WTC11 (cell line): ENCODE data around the gene POLD1. TPM values are rescaled to one million over a fixed set of nuclear protein-coding genes. Genes with fewer than 3 reads are reported as not detected.

Experiments used
- ATF1 ChIP-seq: sonication (generic); formaldehyde crosslinking; IDR thresholded peaks from 2 replicates; pipeline ENCODE4 v1.8.1; 2023; ENCODE audit warnings: mild to moderate bottlenecking, moderate library complexity, missing genetic modification reagents
- CREM ChIP-seq: sonication (generic); formaldehyde crosslinking; IDR thresholded peaks from 2 replicates; pipeline ENCODE4 v1.8.1; 2022; ENCODE audit warnings: mild to moderate bottlenecking, missing genetic modification reagents, moderate library complexity
- ETV6 ChIP-seq: sonication (generic); formaldehyde crosslinking; IDR thresholded peaks from 2 replicates; pipeline ENCODE4 v1.8.1; 2022; ENCODE audit warnings: mild to moderate bottlenecking, missing genetic modification reagents
- FOXJ3 ChIP-seq: sonication (generic); formaldehyde crosslinking; IDR thresholded peaks from 2 replicates; pipeline ENCODE4 v1.9.0; 2021; ENCODE audit warnings: missing genetic modification reagents, mild to moderate bottlenecking, borderline replicate concordance
- NFE2L1 ChIP-seq: sonication (generic); formaldehyde crosslinking; IDR thresholded peaks from 2 replicates; pipeline ENCODE4 v1.8.1; 2023; ENCODE audit warnings: missing genetic modification reagents
- NR1H2 ChIP-seq: sonication (generic); formaldehyde crosslinking; IDR thresholded peaks from 2 replicates; pipeline ENCODE4 v1.9.0; 2021; ENCODE audit warnings: mild to moderate bottlenecking, moderate library complexity, missing genetic modification reagents
- TCF7 ChIP-seq: sonication (generic); formaldehyde crosslinking; IDR thresholded peaks from 2 replicates; pipeline ENCODE4 v1.8.0; 2022; ENCODE audit warnings: mild to moderate bottlenecking, low read depth, missing genetic modification reagents, moderate library complexity
- ZNF219 ChIP-seq: sonication (generic); formaldehyde crosslinking; IDR thresholded peaks from 2 replicates; pipeline ENCODE4 v1.8.0; 2023; ENCODE audit warnings: missing genetic modification reagents, mild to moderate bottlenecking, borderline replicate concordance
- ZNF263 ChIP-seq: sonication (generic); formaldehyde crosslinking; IDR thresholded peaks from 2 replicates; pipeline ENCODE4 v1.8.1; 2022; ENCODE audit warnings: low read depth, mild to moderate bottlenecking, moderate library complexity, missing genetic modification reagents
- ZNF396 ChIP-seq: fragments of 250-450 bp; sonication (Bioruptor Pico); IDR thresholded peaks from 2 replicates; pipeline ENCODE4 v1.8.0; 2021; ENCODE audit warnings: mild to moderate bottlenecking, moderate library complexity, borderline replicate concordance
- total RNA-seq: library from RNA; stranded (reverse); gene quantifications from 3 replicates; pipeline ENCODE4 v1.2.3, GENCODE V29; 2021
- TF ChIP-seq, protein P1 (sequence below): sonication (generic); formaldehyde crosslinking; IDR thresholded peaks from 2 replicates; pipeline ENCODE4 v1.8.0; 2022; ENCODE audit warnings: mild to moderate bottlenecking, missing genetic modification reagents
- TF ChIP-seq, protein P2 (sequence below): sonication (generic); formaldehyde crosslinking; IDR thresholded peaks from 2 replicates; pipeline ENCODE4 v1.8.1; 2023; ENCODE audit warnings: mild to moderate bottlenecking, missing genetic modification reagents, moderate library complexity
- TF ChIP-seq, protein P3 (sequence below): fragments of 250-450 bp; sonication (Bioruptor Pico); IDR thresholded peaks from 2 replicates; pipeline ENCODE4 v1.9.0; 2021; ENCODE audit warnings: mild to moderate bottlenecking, borderline replicate concordance
- TF ChIP-seq, protein P4 (sequence below): sonication (generic); formaldehyde crosslinking; IDR thresholded peaks from 2 replicates; pipeline ENCODE4 v1.8.0; 2023; ENCODE audit warnings: mild to moderate bottlenecking, missing genetic modification reagents
- TF ChIP-seq, protein P5 (sequence below): fragments of 250-450 bp; sonication (Bioruptor Pico); IDR thresholded peaks from 2 replicates; pipeline ENCODE4 v1.9.0; 2021; ENCODE audit warnings: mild to moderate bottlenecking
- TF ChIP-seq, protein P6 (sequence below): sonication (generic); formaldehyde crosslinking; IDR thresholded peaks from 2 replicates; pipeline ENCODE4 v1.8.0; 2022; ENCODE audit warnings: mild to moderate bottlenecking, missing genetic modification reagents
- TF ChIP-seq, protein P7 (sequence below): sonication (generic); formaldehyde crosslinking; IDR thresholded peaks from 2 replicates; pipeline ENCODE4 v1.8.0; 2022; ENCODE audit warnings: mild to moderate bottlenecking, missing genetic modification reagents
- TF ChIP-seq, protein P8 (sequence below): sonication (generic); formaldehyde crosslinking; IDR thresholded peaks from 2 replicates; pipeline ENCODE4 v1.8.0; 2023; ENCODE audit warnings: missing genetic modification reagents, mild to moderate bottlenecking, borderline replicate concordance
- TF ChIP-seq, protein P9 (sequence below): fragments of 250-450 bp; sonication (Bioruptor Pico); IDR thresholded peaks from 2 replicates; pipeline ENCODE4 v2.1.2; 2022; ENCODE audit warnings: mild to moderate bottlenecking, moderate library complexity

POLD1 gene
- total RNA-seq, 1 experiment from 2014 or later, result 163 TPM

DNA sequence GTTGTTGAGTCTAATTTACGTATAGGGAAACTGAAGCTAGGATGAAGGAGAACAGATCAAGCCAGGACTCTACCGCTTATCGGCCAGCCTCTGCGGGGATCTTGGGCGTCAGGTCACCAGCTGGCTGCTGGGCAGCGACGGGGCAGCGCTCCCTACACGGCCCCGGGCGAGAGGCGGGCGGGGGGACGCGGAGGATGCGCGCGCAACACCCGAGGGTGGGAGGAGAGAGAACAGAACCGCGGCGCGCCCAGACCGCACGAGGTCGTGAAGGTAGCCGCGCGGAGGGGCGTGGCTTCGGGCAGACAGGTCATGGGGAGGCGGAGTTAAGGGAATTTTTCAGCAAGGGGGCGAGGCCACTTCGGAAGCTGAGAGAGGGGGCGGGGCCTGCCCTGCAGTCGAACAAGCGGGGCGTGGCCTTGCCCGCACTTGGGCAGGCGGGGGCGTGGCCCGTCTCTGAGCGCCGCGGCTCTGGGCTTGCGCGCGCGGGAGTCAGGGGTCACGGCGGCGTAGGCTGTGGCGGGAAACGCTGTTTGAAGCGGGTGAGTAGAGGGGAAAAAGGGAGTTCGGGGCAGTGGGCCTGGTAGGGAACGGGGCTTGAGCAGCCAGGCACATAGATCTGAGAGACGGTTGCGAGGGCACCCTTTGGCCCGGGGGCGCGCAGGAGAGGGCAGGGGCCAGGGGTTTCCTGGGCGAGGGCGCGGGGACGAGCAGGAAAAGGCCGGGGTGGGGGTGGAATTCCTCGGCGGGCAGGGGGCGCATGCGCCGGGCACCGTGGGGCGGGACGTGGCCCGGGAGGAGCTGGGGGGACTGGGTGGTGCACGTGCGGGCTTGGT is at the start of gene POLD1 (continued):
- TF ChIP-seq, protein P1, sequence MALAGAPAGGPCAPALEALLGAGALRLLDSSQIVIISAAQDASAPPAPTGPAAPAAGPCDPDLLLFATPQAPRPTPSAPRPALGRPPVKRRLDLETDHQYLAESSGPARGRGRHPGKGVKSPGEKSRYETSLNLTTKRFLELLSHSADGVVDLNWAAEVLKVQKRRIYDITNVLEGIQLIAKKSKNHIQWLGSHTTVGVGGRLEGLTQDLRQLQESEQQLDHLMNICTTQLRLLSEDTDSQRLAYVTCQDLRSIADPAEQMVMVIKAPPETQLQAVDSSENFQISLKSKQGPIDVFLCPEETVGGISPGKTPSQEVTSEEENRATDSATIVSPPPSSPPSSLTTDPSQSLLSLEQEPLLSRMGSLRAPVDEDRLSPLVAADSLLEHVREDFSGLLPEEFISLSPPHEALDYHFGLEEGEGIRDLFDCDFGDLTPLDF, result peak; percentile 51; the same call in 1 of the 2 replicates
- TF ChIP-seq NR1H2 (no peak), TCF7 (CRISPR knock-in tag) (no peak), CREM (CRISPR knock-in tag) (peak; percentile 67; the same call in 1 of the 2 replicates), ZNF219 (CRISPR knock-in tag) (no peak), ETV6 (CRISPR knock-in tag) (no peak; the same call in 1 of the 2 replicates), ATF1 (CRISPR knock-in tag) (0 out of 2 replicates have a peak, but pooled peaks have one; percentile 36), ZNF396 (CRISPR knock-in tag) (no peak), FOXJ3 (CRISPR knock-in tag) (no peak), ZNF263 (CRISPR knock-in tag) (no peak), NFE2L1 (CRISPR knock-in tag) (0 out of 2 replicates have a peak, but pooled peaks have one; percentile 10)
- TF ChIP-seq, protein P2, sequence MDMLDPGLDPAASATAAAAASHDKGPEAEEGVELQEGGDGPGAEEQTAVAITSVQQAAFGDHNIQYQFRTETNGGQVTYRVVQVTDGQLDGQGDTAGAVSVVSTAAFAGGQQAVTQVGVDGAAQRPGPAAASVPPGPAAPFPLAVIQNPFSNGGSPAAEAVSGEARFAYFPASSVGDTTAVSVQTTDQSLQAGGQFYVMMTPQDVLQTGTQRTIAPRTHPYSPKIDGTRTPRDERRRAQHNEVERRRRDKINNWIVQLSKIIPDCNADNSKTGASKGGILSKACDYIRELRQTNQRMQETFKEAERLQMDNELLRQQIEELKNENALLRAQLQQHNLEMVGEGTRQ (CRISPR knock-in tag), result no peak
- TF ChIP-seq, protein P3, sequence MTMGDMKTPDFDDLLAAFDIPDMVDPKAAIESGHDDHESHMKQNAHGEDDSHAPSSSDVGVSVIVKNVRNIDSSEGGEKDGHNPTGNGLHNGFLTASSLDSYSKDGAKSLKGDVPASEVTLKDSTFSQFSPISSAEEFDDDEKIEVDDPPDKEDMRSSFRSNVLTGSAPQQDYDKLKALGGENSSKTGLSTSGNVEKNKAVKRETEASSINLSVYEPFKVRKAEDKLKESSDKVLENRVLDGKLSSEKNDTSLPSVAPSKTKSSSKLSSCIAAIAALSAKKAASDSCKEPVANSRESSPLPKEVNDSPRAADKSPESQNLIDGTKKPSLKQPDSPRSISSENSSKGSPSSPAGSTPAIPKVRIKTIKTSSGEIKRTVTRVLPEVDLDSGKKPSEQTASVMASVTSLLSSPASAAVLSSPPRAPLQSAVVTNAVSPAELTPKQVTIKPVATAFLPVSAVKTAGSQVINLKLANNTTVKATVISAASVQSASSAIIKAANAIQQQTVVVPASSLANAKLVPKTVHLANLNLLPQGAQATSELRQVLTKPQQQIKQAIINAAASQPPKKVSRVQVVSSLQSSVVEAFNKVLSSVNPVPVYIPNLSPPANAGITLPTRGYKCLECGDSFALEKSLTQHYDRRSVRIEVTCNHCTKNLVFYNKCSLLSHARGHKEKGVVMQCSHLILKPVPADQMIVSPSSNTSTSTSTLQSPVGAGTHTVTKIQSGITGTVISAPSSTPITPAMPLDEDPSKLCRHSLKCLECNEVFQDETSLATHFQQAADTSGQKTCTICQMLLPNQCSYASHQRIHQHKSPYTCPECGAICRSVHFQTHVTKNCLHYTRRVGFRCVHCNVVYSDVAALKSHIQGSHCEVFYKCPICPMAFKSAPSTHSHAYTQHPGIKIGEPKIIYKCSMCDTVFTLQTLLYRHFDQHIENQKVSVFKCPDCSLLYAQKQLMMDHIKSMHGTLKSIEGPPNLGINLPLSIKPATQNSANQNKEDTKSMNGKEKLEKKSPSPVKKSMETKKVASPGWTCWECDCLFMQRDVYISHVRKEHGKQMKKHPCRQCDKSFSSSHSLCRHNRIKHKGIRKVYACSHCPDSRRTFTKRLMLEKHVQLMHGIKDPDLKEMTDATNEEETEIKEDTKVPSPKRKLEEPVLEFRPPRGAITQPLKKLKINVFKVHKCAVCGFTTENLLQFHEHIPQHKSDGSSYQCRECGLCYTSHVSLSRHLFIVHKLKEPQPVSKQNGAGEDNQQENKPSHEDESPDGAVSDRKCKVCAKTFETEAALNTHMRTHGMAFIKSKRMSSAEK (CRISPR knock-in tag), result 0 out of 2 replicates have a peak, but pooled peaks have one; percentile 21
- TF ChIP-seq, protein P4, sequence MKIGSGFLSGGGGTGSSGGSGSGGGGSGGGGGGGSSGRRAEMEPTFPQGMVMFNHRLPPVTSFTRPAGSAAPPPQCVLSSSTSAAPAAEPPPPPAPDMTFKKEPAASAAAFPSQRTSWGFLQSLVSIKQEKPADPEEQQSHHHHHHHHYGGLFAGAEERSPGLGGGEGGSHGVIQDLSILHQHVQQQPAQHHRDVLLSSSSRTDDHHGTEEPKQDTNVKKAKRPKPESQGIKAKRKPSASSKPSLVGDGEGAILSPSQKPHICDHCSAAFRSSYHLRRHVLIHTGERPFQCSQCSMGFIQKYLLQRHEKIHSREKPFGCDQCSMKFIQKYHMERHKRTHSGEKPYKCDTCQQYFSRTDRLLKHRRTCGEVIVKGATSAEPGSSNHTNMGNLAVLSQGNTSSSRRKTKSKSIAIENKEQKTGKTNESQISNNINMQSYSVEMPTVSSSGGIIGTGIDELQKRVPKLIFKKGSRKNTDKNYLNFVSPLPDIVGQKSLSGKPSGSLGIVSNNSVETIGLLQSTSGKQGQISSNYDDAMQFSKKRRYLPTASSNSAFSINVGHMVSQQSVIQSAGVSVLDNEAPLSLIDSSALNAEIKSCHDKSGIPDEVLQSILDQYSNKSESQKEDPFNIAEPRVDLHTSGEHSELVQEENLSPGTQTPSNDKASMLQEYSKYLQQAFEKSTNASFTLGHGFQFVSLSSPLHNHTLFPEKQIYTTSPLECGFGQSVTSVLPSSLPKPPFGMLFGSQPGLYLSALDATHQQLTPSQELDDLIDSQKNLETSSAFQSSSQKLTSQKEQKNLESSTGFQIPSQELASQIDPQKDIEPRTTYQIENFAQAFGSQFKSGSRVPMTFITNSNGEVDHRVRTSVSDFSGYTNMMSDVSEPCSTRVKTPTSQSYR, result no peak
- TF ChIP-seq, protein P5, sequence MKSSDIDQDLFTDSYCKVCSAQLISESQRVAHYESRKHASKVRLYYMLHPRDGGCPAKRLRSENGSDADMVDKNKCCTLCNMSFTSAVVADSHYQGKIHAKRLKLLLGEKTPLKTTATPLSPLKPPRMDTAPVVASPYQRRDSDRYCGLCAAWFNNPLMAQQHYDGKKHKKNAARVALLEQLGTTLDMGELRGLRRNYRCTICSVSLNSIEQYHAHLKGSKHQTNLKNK (CRISPR knock-in tag), result peak; percentile 82
- TF ChIP-seq, protein P6, sequence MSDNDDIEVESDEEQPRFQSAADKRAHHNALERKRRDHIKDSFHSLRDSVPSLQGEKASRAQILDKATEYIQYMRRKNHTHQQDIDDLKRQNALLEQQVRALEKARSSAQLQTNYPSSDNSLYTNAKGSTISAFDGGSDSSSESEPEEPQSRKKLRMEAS (CRISPR knock-in tag), result peak; percentile 79
- TF ChIP-seq, protein P7, sequence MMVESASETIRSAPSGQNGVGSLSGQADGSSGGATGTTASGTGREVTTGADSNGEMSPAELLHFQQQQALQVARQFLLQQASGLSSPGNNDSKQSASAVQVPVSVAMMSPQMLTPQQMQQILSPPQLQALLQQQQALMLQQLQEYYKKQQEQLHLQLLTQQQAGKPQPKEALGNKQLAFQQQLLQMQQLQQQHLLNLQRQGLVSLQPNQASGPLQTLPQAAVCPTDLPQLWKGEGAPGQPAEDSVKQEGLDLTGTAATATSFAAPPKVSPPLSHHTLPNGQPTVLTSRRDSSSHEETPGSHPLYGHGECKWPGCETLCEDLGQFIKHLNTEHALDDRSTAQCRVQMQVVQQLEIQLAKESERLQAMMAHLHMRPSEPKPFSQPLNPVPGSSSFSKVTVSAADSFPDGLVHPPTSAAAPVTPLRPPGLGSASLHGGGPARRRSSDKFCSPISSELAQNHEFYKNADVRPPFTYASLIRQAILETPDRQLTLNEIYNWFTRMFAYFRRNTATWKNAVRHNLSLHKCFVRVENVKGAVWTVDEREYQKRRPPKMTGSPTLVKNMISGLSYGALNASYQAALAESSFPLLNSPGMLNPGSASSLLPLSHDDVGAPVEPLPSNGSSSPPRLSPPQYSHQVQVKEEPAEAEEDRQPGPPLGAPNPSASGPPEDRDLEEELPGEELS (CRISPR knock-in tag), result peak; percentile 70; the same call in 1 of the 2 replicates
- TF ChIP-seq, protein P8, sequence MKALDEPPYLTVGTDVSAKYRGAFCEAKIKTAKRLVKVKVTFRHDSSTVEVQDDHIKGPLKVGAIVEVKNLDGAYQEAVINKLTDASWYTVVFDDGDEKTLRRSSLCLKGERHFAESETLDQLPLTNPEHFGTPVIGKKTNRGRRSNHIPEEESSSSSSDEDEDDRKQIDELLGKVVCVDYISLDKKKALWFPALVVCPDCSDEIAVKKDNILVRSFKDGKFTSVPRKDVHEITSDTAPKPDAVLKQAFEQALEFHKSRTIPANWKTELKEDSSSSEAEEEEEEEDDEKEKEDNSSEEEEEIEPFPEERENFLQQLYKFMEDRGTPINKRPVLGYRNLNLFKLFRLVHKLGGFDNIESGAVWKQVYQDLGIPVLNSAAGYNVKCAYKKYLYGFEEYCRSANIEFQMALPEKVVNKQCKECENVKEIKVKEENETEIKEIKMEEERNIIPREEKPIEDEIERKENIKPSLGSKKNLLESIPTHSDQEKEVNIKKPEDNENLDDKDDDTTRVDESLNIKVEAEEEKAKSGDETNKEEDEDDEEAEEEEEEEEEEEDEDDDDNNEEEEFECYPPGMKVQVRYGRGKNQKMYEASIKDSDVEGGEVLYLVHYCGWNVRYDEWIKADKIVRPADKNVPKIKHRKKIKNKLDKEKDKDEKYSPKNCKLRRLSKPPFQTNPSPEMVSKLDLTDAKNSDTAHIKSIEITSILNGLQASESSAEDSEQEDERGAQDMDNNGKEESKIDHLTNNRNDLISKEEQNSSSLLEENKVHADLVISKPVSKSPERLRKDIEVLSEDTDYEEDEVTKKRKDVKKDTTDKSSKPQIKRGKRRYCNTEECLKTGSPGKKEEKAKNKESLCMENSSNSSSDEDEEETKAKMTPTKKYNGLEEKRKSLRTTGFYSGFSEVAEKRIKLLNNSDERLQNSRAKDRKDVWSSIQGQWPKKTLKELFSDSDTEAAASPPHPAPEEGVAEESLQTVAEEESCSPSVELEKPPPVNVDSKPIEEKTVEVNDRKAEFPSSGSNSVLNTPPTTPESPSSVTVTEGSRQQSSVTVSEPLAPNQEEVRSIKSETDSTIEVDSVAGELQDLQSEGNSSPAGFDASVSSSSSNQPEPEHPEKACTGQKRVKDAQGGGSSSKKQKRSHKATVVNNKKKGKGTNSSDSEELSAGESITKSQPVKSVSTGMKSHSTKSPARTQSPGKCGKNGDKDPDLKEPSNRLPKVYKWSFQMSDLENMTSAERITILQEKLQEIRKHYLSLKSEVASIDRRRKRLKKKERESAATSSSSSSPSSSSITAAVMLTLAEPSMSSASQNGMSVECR (CRISPR knock-in tag), result no peak
- TF ChIP-seq, protein P9, sequence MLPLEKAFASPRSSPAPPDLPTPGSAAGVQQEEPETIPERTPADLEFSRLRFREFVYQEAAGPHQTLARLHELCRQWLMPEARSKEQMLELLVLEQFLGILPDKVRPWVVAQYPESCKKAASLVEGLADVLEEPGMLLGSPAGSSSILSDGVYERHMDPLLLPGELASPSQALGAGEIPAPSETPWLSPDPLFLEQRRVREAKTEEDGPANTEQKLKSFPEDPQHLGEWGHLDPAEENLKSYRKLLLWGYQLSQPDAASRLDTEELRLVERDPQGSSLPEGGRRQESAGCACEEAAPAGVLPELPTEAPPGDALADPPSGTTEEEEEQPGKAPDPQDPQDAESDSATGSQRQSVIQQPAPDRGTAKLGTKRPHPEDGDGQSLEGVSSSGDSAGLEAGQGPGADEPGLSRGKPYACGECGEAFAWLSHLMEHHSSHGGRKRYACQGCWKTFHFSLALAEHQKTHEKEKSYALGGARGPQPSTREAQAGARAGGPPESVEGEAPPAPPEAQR (CRISPR knock-in tag), result no peak
